Panc1 (cell line): ENCODE data around the gene ENAH. TPM values are rescaled to one million over a fixed set of nuclear protein-coding genes. Genes with fewer than 3 reads are reported as not detected.

Source experiments
- ATAC-seq: fragments of 200-7000 bp; cut with Tn5 transposase; 2 replicates; pipeline ENCODE4 v1.9.1; 2020; ENCODE audit warnings: mild to moderate bottlenecking, moderate library complexity
- BruUV-seq: library from RNA; stranded (reverse); fragments of 400-500 nt; replicated peaks from 2 replicates; lab custom pipeline; 2021; lab: Mats Ljungman, UMichigan
- CTCF ChIA-PET: fragments of 300-600 bp; sonication (Branson Sonifier 250); formaldehyde crosslinking; loops from one replicate; lab custom pipeline; 2022; ENCODE audit warnings: antibody characterized with exemption; lab: Charles Lee
- POLR2A ChIA-PET: fragments of 300-600 bp; sonication (Branson Sonifier 250); formaldehyde crosslinking; loops from one replicate; lab custom pipeline; 2022; ENCODE audit warnings: antibody characterized with exemption; lab: Charles Lee
- DNase-seq: peaks from one replicate; pipeline ENCODE4 v3.0.0-alpha.2; 2010; ENCODE audit warnings: low read depth, low spot score
- H3K27ac ChIP-seq: 2 replicates; pipeline ENCODE4 v1.5.1; 2011; ENCODE audit warnings: mild to moderate bottlenecking, low read length, inconsistent platforms
- H3K27me3 ChIP-seq: fragments of 200-500 bp; sonication (Bioruptor generic); 2 replicates; pipeline ENCODE4 v1.6.0; 2014; ENCODE audit warnings: low read length, inconsistent platforms; ENCODE audit not compliant: control insufficient read depth, insufficient read depth
- H3K36me3 ChIP-seq: fragments of 200-500 bp; sonication (Bioruptor generic); 2 replicates; pipeline ENCODE4 v1.5.1; 2014; ENCODE audit warnings: inconsistent platforms, mild to moderate bottlenecking, low read length, moderate library complexity; ENCODE audit not compliant: control insufficient read depth, insufficient read depth
- H3K4me1 ChIP-seq: 2 replicates; pipeline ENCODE4 v1.5.1; 2011; ENCODE audit warnings: inconsistent platforms, mild to moderate bottlenecking, low read length, moderate library complexity; ENCODE audit not compliant: control insufficient read depth, insufficient read depth
- H3K4me3 ChIP-seq, 2 experiments: 2 replicates each; pipeline ENCODE4 v1.5.1; 2011 to 2012; ENCODE audit warnings: low read depth in 2 of 2, low read length in 2 of 2, mild to moderate bottlenecking in 2 of 2, inconsistent platforms in 1 of 2, moderate library complexity in 1 of 2
- H3K9me3 ChIP-seq: fragments of 200-500 bp; sonication (Bioruptor generic); 2 replicates; pipeline ENCODE4 v1.5.1; 2014; ENCODE audit warnings: low read depth, mild to moderate bottlenecking, inconsistent platforms, low read length, moderate library complexity; ENCODE audit not compliant: control insufficient read depth, insufficient read depth
- CTCF ChIP-seq: fragments of 450-650 bp; IDR thresholded peaks from 2 replicates; pipeline ENCODE4 v1.5.1; 2017; ENCODE audit warnings: mild to moderate bottlenecking
- POLR2AphosphoS5 ChIP-seq: IDR thresholded peaks from 2 replicates; pipeline ENCODE4 v1.6.1; 2012; ENCODE audit warnings: mild to moderate bottlenecking, low read depth, low read length, moderate library complexity
- REST ChIP-seq, 2 experiments: IDR thresholded peaks; 2 replicates each; pipeline ENCODE4 v1.6.1; 2011 to 2012; ENCODE audit warnings: low read depth in 2 of 2, control low read depth in 1 of 2, low read length in 1 of 2, mild to moderate bottlenecking in 1 of 2, moderate library complexity in 1 of 2; ENCODE audit not compliant: insufficient read depth in 1 of 2
- SIN3A ChIP-seq: IDR thresholded peaks from 2 replicates; pipeline ENCODE4 v1.6.1; 2012; ENCODE audit warnings: low read depth, mild to moderate bottlenecking, low read length, moderate library complexity, borderline replicate concordance; ENCODE audit not compliant: insufficient read depth
- TCF7L2 ChIP-seq: IDR thresholded peaks from 2 replicates; pipeline ENCODE4 v1.6.1; 2011; ENCODE audit warnings: mild to moderate bottlenecking, low read depth, low read length, inconsistent platforms
- in situ Hi-C: cut with HindIII; loops from 2 replicates; pipeline ENCODE4 v1.10.0; 2016; ENCODE audit warnings: low sequenced_read_pairs, low pct_unique_long_range_greater_than_20kb
- intact Hi-C: fragments of 100-400 bp; cut with micrococcal nuclease; formaldehyde crosslinking; loops from one replicate; pipeline ENCODE4 v1.10.0; 2022; ENCODE audit not compliant: unreplicated experiment
- total RNA-seq: library from RNA; stranded (reverse); gene quantifications from one replicate; pipeline ENCODE4 v1.2.1, GENCODE V29; 2021; ENCODE audit not compliant: unreplicated experiment

Gene ENAH
- total RNA-seq, 1 experiment from 2014 or later = 133 TPM

GRCh38 chr1:225581186-225581585 lies 71.7 kb downstream of the ENAH start:
- TF ChIP-seq CTCF (no peak), REST (IDR thresholded peaks at IDR 0.05; ENCODE audit: insufficient read depth in 1 of 2, low read depth in 2 of 2, low read length in 1 of 2) (no peak), TCF7L2 (no peak), POLR2AphosphoS5 (no peak), SIN3A (no peak)
- Histone ChIP-seq H3K27me3 (no peaks in the 10 kb centered on the region), H3K4me3 (no peak overlapping the region), H3K4me1 (0 out of 2 replicates have a peak, but pooled peaks cover 8% of the 10 kb centered on the region), H3K36me3 (no peaks in the 10 kb centered on the region), H3K27ac (no peak overlapping the region), H3K9me3 (no peaks in the 10 kb centered on the region)
- ChIA-PET CTCF (no interaction called here), POLR2A (no interaction called here)
- DNase-seq (no peak), ATAC-seq (no peak)
- intact Hi-C loops (no loop called here), in situ Hi-C loops (no loop called here)
- BruUV-seq = no TSS peak

GRCh38 chr1:225580238-225581099 lies 72.5 kb downstream of the ENAH start:
- no peak for DNase-seq
- Histone ChIP-seq H3K36me3 (no peaks in the 10 kb centered on the region), H3K27ac (no peak overlapping the region), H3K4me3 (no peak overlapping the region), H3K9me3 (no peaks in the 10 kb centered on the region), H3K27me3 (no peaks in the 10 kb centered on the region), H3K4me1 (0 out of 2 replicates have a peak, but pooled peaks cover 8% of the 10 kb centered on the region)
- no peak for ATAC-seq
- ChIA-PET POLR2A (no interaction called here), CTCF (no interaction called here)
- in situ Hi-C loops (no loop called here), intact Hi-C loops (no loop called here)
- BruUV-seq = no TSS peak
- no peak for TF ChIP-seq CTCF
- no peak for TF ChIP-seq POLR2AphosphoS5
- TF ChIP-seq TCF7L2 = no peak
- no peak for TF ChIP-seq REST (IDR thresholded peaks at IDR 0.05; ENCODE audit: insufficient read depth in 1 of 2, low read depth in 2 of 2, low read length in 1 of 2)
